ENCODE results near the gene ALKAL2.
A peak's percentile ranks its signal among the peaks of the same experiment; 100 is the strongest.

ALKAL2 gene

DNA sequence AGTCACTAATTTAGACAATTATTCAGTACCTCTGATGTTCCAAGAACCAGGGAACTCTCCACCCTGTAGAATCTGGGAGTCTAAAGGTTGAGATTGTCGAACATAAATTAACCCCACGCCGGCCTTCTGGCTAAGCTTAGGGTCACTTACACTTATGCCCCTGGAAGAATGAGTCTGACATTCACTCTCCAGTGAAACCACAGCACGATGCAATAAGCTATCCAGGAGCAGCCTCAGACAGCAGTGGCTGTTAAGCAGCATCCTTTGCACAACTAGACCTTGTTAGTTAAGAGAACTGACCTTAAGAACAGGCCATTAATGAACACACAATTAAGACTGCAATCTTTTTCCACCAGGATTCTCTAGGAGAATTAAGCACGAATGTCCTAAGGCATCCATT, 49.0 kb downstream of the ALKAL2 start:
- no peak for DNase-seq

DNA sequence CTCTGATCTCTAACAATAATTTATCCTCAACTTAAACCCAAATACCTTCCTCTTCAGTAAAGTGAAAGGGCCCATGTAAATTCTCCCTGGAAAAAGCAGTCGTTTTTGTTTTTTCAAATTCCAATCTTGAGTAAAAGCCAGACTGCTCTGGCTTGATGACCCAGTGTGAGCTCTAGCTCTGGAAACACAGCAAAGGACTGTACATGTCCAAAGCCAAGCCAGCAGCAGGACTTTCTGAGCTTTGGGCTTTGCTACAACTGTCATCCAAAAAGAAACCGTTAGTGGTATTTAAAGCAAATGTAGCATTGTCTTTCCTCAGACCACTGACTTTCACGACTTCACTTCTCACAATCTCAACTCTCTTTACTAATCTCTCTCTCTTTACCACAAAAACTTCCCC, 49.5 kb downstream of the ALKAL2 start:
- no peak for DNase-seq

DNA sequence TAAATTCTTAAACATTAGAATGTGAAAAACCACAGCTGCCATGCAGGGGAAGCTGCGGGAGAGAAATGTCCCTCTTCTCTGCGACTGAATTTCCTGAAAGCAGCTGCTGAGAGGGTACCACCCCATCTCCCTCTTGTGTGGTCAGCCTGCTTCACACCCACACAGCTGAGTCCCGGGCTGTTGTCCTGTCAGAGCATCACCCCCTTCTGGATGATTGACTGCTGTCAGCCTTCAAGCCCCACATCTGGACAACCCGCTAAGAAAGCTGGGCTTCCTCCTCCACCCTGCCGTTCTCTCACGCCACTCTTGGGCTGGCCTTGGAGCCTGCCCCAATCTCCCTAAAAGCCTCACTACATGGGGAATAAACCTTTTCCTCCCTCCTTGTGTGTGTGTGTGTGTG, 50.0 kb downstream of the ALKAL2 start:
- peak; percentile 17 for DNase-seq

DNA sequence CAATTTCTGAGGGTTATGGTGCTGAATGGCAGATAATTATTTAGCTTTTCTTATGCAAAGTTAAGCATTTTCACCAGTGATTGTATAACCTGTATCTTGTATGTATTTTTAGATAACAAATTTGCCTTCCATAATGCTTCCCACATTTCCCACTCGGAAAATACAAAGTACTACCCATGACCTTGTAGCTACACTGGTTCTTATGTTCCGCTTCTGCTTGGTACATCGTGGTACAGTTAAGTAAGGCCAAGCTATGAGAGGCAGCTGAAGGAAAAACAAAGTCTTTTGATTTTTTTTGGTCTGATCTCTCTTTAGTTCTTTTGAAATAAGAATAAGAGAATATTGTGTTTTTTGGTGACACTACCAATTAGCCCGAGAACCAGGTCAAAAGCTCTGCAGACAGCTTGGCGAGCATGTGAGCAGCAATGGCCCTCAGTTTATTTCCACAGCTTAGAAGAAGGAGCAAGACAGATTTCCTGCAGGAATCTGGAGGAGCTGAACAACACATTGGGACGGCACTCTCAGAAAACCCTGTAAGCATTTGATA, 50.8 kb downstream of the ALKAL2 start:
- DNase-seq, result no peak

DNA sequence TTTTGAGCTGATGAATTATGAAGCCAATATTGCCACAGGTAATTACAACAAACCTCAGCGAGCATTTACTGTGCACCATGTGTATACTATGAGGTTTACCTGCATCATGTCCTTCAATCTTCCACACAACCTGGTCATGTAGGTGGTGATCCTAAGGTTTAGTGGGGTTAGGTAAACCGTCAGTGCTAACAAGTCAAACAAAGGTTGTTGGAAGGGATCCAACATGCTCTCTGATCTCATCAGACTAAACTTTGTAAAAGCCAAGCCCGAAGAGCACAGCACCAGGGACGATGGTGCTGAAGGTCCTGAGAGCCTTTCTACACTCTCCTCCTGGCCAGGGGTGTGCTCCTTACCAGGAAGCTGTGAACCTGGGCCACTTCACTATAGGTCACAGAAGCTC, 53.5 kb downstream of the ALKAL2 start:
- no peak for DNase-seq

DNA sequence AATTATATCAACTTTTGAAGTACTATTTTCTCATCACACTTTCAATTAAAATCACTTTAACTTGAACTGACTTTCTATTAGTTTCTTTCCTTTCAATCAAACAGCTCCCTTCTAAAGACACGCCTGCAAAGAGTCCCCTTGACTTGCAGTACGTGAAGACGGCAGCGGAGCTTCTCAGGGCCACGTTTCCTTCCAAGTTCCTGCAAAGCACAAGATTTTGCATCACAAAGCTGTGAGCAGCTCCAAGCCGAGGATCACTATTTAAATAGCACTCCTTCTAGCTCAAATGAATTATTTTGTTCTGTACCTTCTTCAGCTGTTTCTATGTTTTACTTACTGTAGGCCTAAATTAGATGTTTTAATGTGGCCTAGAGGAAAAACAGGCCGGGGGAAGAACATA, 54.9 kb downstream of the ALKAL2 start:
- DNase-seq, result no peak

DNA sequence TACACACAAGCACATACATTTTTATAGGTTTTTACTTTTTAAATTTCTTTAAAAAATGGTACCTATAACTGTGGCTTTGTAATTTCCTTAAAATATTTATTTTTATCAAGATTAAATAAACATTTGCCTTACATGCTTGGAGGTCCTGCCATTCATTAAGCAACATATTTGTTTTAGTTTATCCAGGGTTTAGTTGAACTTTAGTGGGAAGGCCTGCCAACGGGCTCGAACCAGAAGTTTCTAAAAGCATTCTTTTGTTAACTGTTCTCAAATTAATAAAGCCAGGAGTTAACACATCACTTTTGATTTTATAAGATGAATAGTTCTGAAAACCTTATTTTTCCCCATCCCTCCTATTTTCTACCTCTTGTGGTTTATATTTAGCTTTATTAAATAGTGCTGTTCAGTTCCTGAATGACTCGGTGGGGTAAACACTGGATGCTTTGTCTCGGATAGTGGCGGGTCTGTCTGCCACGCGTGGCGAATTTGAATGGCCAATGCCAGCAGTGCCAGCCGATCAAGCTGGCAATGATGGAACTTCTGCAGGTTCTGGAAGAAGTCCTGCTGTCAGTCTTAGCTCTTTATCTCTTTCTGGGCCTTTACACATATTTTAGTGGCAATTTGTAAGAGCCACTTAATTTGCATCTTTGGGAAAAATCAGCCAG, 56.2 kb downstream of the ALKAL2 start:
- no peak for DNase-seq
